HG02970 (cell line): ENCODE data around the gene RASD2.

Source experiments
- ATAC-seq: cut with Tn5 transposase; IDR thresholded peaks from one replicate; pipeline ENCODE4 v1.9.1; 2021; ENCODE audit warnings: mild to moderate bottlenecking, moderate library complexity, moderate number of reproducible peaks; ENCODE audit not compliant: unreplicated experiment, low FRiP score

The RASD2 gene

GRCh38 chr22:35556666-35557065 is 16.0 kb downstream of the RASD2 start:
- no peak for ATAC-seq

GRCh38 chr22:35558031-35558430 is 17.4 kb downstream of the RASD2 start:
- no peak for ATAC-seq

- no peak for ATAC-seq
These were observed 18.1 kb downstream of the RASD2 start for GRCh38 chr22:35558719-35559118.

- ATAC-seq = no peak
These were observed 18.8 kb downstream of the RASD2 start for GRCh38 chr22:35559354-35560005.

- no peak for ATAC-seq
These were observed 19.7 kb downstream of the RASD2 start for GRCh38 chr22:35560366-35560765.

GRCh38 chr22:35560824-35561223 is 20.2 kb downstream of the RASD2 start:
- ATAC-seq = no peak

- no peak for ATAC-seq
These were observed 21.3 kb downstream of the RASD2 start for GRCh38 chr22:35561796-35562526.

GRCh38 chr22:35563211-35563610 is 22.6 kb downstream of the RASD2 start:
- no peak for ATAC-seq

GRCh38 chr22:35564975-35565867 is 24.6 kb downstream of the RASD2 start:
- ATAC-seq = no peak

- ATAC-seq = no peak
These were observed 26.9 kb downstream of the RASD2 start for GRCh38 chr22:35567351-35568141.

- ATAC-seq = no peak
These were observed 28.4 kb downstream of the RASD2 start for GRCh38 chr22:35568751-35569739.

GRCh38 chr22:35569916-35570315 is 29.3 kb downstream of the RASD2 start:
- ATAC-seq = no peak

- no peak for ATAC-seq
These were observed 30.1 kb downstream of the RASD2 start for GRCh38 chr22:35570686-35571194.

GRCh38 chr22:35572556-35572955 is 31.9 kb downstream of the RASD2 start:
- ATAC-seq = no peak

GRCh38 chr22:35575116-35575748 is 34.6 kb downstream of the RASD2 start:
- ATAC-seq = no peak

- no peak for ATAC-seq
These were observed 36.0 kb downstream of the RASD2 start for GRCh38 chr22:35576671-35577070.

GRCh38 chr22:35577799-35578659 is 37.4 kb downstream of the RASD2 start:
- no peak for ATAC-seq
